Neural cell (in vitro differentiated cells): ENCODE results near the gene HIVEP2. TPM values are rescaled to one million over a fixed set of nuclear protein-coding genes. Genes with fewer than 3 reads are reported as not detected.

ENCODE experiments used
- H2AFZ ChIP-seq: fragments of 200-600, 300-800 bp; sonication (generic), shearing (Covaris generic); 2 replicates; pipeline ENCODE4 v1.6.0; 2014; ENCODE audit warnings: low read depth, mild to moderate bottlenecking, antibody characterized with exemption, low read length, moderate library complexity
- H3F3A ChIP-seq: fragments of 200-600 bp; shearing (Covaris generic); 2 replicates; pipeline ENCODE4 v1.6.1; 2016; ENCODE audit warnings: mild to moderate bottlenecking, moderate library complexity, mixed read lengths, antibody characterized with exemption, low read length; ENCODE audit not compliant: insufficient read depth, poor library complexity, severe bottlenecking
- H3K27ac ChIP-seq: fragments of 200-600, 300-800 bp; sonication (generic), shearing (Covaris generic); 2 replicates; pipeline ENCODE4 v1.5.1; 2014; ENCODE audit warnings: mild to moderate bottlenecking, low read length, moderate library complexity
- H3K27me3 ChIP-seq: fragments of 300-800, 200-600 bp; sonication (generic), shearing (Covaris generic); 2 replicates; pipeline ENCODE4 v1.6.0; 2014; ENCODE audit warnings: mild to moderate bottlenecking, low read depth, low read length, moderate library complexity; ENCODE audit not compliant: insufficient read depth
- H3K36me3 ChIP-seq: fragments of 300-800, 200-600 bp; sonication (generic), shearing (Covaris generic); 2 replicates; pipeline ENCODE4 v1.5.1; 2014; ENCODE audit warnings: mild to moderate bottlenecking, antibody characterized with exemption, low read length, moderate library complexity; ENCODE audit not compliant: insufficient read depth
- H3K4me2 ChIP-seq: fragments of 300-800, 200-600 bp; sonication (generic), shearing (Covaris generic); 2 replicates; pipeline ENCODE4 v1.6.0; 2014; ENCODE audit warnings: mild to moderate bottlenecking, low read length
- H3K4me3 ChIP-seq: fragments of 300-800, 200-600 bp; sonication (generic), shearing (Covaris generic); 2 replicates; pipeline ENCODE4 v1.5.1; 2014; ENCODE audit warnings: mild to moderate bottlenecking, low read length, moderate library complexity
- H3K79me2 ChIP-seq: fragments of 200-600 bp; shearing (Covaris generic); replicated peaks from 2 replicates; pipeline ENCODE4 v1.6.0; 2014; ENCODE audit warnings: mild to moderate bottlenecking, low read length, moderate library complexity; ENCODE audit not compliant: insufficient read depth
- H3K9ac ChIP-seq: fragments of 300-800, 200-600 bp; sonication (generic), shearing (Covaris generic); 2 replicates; pipeline ENCODE4 v1.6.1; 2016; ENCODE audit warnings: mild to moderate bottlenecking, low read length, mixed read lengths
- H3K9me2 ChIP-seq: fragments of 200-600 bp; shearing (Covaris generic); 2 replicates; pipeline ENCODE4 v1.6.1; 2016; ENCODE audit warnings: mild to moderate bottlenecking, low read length, mixed read lengths; ENCODE audit not compliant: insufficient read depth
- H3K9me3 ChIP-seq: fragments of 200-600, 300-800 bp; sonication (generic), shearing (Covaris generic); 2 replicates; pipeline ENCODE4 v1.6.1; 2016; ENCODE audit warnings: mild to moderate bottlenecking, mixed run types, low read length, moderate library complexity, mixed read lengths
- H4K20me1 ChIP-seq: fragments of 200-600 bp; shearing (Covaris generic); 2 replicates; pipeline ENCODE4 v1.6.1; 2016; ENCODE audit warnings: mild to moderate bottlenecking, mixed run types; ENCODE audit not compliant: insufficient read depth
- CTCF ChIP-seq: fragments of 450-650 bp; IDR thresholded peaks from 2 replicates; pipeline ENCODE4 v1.5.1; 2014; ENCODE audit warnings: antibody characterized with exemption, mild to moderate bottlenecking, moderate library complexity; ENCODE audit not compliant: poor library complexity, severe bottlenecking
- EP300 ChIP-seq: fragments of 450-650 bp; conservative IDR thresholded peaks from 2 replicates; pipeline ENCODE4 v1.6.1; 2014; ENCODE audit warnings: antibody characterized with exemption, mild to moderate bottlenecking, moderate library complexity; ENCODE audit not compliant: poor library complexity, severe bottlenecking
- EZH2 ChIP-seq: fragments of 200-600, 300-800 bp; shearing (Covaris generic), sonication (generic); IDR thresholded peaks from 2 replicates; pipeline ENCODE4 v1.6.1; 2014; ENCODE audit warnings: antibody characterized with exemption, low read length, borderline replicate concordance, mild to moderate bottlenecking; ENCODE audit not compliant: insufficient read depth, poor library complexity, severe bottlenecking
- MXI1 ChIP-seq: fragments of 450-650 bp; conservative IDR thresholded peaks from 2 replicates; pipeline ENCODE4 v1.6.1; 2014; ENCODE audit warnings: antibody characterized with exemption, mild to moderate bottlenecking; ENCODE audit not compliant: poor library complexity, severe bottlenecking
- POLR2AphosphoS5 ChIP-seq: IDR thresholded peaks from 2 replicates; pipeline ENCODE4 v1.6.1; 2012
- RAD21 ChIP-seq: fragments of 450-650 bp; conservative IDR thresholded peaks from 2 replicates; pipeline ENCODE4 v1.6.1; 2014; ENCODE audit warnings: antibody characterized with exemption, mild to moderate bottlenecking, moderate library complexity
- SMC3 ChIP-seq: fragments of 450-650 bp; conservative IDR thresholded peaks from 2 replicates; pipeline ENCODE4 v1.6.1; 2014; ENCODE audit warnings: antibody characterized with exemption, mild to moderate bottlenecking, moderate library complexity; ENCODE audit not compliant: poor library complexity
- TAF1 ChIP-seq: IDR thresholded peaks from 2 replicates; pipeline ENCODE4 v1.6.1; 2012; ENCODE audit warnings: low read depth
- polyA plus RNA-seq: library from polyadenylated mRNA; depleted of rRNA; stranded (reverse); fragments of >200 nt; gene quantifications from 2 replicates; pipeline ENCODE4 v1.2.3, GENCODE V29; 2014
- TF ChIP-seq, protein P1 (sequence below): IDR thresholded peaks from 2 replicates; pipeline ENCODE4 v1.6.1; 2012; ENCODE audit warnings: borderline replicate concordance

Gene HIVEP2
- polyA plus RNA-seq, 1 donor from 2014 or later = 6.0 TPM

DNA sequence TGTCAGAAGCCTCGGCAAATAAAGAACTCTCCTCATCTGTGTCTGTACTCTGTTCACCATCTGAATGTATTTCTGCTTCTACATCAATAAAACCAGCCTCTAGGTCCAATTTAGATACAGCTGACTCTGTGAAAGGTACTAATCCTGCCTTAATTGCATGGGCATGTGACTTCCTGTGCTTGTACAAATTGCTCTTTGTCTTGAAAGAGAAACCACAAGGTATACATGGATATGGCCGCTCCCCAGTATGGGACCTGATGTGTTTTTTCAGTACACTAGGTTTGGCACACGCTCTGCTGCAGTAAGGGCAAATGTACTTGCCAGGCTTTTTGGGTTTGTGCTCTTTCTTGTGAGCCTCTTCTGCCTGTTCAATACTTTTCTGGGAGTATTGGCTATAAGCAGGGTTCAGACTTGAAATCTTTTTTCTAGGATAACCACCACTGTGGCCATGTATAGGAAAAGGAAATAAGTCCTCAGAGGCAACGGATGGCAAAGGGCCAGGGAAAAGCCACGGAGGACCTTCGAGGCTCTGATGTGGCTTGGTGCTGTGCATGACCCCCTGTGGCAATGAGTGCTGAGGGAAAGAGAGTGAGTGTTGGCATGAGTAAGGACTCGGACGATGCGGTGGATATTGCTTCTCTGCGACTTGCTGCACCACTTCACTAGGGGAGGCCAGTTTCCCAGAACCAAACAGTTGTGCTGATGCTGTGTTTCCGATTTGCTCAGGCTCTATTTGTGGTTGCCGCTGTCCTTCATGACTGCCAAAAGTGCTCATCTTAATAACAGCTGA lies 170.9 kb downstream of the HIVEP2 start:
- no peaks in the 10 kb centered on the region for H3K27me3 ChIP-seq
- no peak overlapping the region for H3K9ac ChIP-seq
- no peaks in the 10 kb centered on the region for H4K20me1 ChIP-seq
- no peaks in the 10 kb centered on the region for H3K9me3 ChIP-seq
- no peaks in the 10 kb centered on the region for H3K9me2 ChIP-seq
- H3K79me2 ChIP-seq = no peaks in the 10 kb centered on the region
- H3K4me2 ChIP-seq = no peak overlapping the region
- peaks cover 4% of the 10 kb centered on the region for H3K36me3 ChIP-seq
- no peak overlapping the region for H2AFZ ChIP-seq
- no peak overlapping the region for H3K4me3 ChIP-seq
- TF ChIP-seq POLR2AphosphoS5 (no peak), RAD21 (no peak), CTCF (no peak), SMC3 (no peak), EZH2 (no peak), MXI1 (no peak), TAF1 (no peak), EP300 (no peak)
- TF ChIP-seq, protein P1, sequence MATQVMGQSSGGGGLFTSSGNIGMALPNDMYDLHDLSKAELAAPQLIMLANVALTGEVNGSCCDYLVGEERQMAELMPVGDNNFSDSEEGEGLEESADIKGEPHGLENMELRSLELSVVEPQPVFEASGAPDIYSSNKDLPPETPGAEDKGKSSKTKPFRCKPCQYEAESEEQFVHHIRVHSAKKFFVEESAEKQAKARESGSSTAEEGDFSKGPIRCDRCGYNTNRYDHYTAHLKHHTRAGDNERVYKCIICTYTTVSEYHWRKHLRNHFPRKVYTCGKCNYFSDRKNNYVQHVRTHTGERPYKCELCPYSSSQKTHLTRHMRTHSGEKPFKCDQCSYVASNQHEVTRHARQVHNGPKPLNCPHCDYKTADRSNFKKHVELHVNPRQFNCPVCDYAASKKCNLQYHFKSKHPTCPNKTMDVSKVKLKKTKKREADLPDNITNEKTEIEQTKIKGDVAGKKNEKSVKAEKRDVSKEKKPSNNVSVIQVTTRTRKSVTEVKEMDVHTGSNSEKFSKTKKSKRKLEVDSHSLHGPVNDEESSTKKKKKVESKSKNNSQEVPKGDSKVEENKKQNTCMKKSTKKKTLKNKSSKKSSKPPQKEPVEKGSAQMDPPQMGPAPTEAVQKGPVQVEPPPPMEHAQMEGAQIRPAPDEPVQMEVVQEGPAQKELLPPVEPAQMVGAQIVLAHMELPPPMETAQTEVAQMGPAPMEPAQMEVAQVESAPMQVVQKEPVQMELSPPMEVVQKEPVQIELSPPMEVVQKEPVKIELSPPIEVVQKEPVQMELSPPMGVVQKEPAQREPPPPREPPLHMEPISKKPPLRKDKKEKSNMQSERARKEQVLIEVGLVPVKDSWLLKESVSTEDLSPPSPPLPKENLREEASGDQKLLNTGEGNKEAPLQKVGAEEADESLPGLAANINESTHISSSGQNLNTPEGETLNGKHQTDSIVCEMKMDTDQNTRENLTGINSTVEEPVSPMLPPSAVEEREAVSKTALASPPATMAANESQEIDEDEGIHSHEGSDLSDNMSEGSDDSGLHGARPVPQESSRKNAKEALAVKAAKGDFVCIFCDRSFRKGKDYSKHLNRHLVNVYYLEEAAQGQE = no peak
- no peaks in the 10 kb centered on the region for H3F3A ChIP-seq
- no peak overlapping the region for H3K27ac ChIP-seq

GRCh38 chr6:142773324-142773723 lies 171.7 kb downstream of the HIVEP2 start:
- TF ChIP-seq CTCF (no peak), EP300 (no peak), SMC3 (no peak), EZH2 (no peak), RAD21 (no peak), MXI1 (no peak), TAF1 (no peak)
- TF ChIP-seq, protein P1 = no peak
- Histone ChIP-seq H3K9me2 (no peaks in the 10 kb centered on the region), H3F3A (no peaks in the 10 kb centered on the region), H3K4me2 (no peak overlapping the region), H3K79me2 (no peaks in the 10 kb centered on the region), H3K36me3 (peaks cover 4% of the 10 kb centered on the region), H3K27ac (no peak overlapping the region), H2AFZ (no peak overlapping the region), H4K20me1 (no peaks in the 10 kb centered on the region), H3K9me3 (no peaks in the 10 kb centered on the region), H3K4me3 (no peak overlapping the region), H3K9ac (no peak overlapping the region), H3K27me3 (no peaks in the 10 kb centered on the region)
